Erythroblast (primary cell): Measurements from ENCODE around the gene CDK1.

ENCODE experiments used
- GATA1 ChIP-seq: IDR thresholded peaks from 2 replicates; pipeline ENCODE4 v1.6.1; 2011; ENCODE audit warnings: low read depth, mild to moderate bottlenecking, control low read depth, low read length, moderate library complexity
- POLR2A ChIP-seq: IDR thresholded peaks from 2 replicates; pipeline ENCODE4 v1.6.1; 2011; ENCODE audit warnings: mild to moderate bottlenecking, low read length

GRCh38 chr10:60781661-60782060 lies 3.4 kb downstream of the CDK1 start:
- TF ChIP-seq POLR2A (no peak), GATA1 (no peak)
